Testis (tissue), 3 donors: ENCODE data around the gene RSBN1L. TPM values are rescaled to one million over a fixed set of nuclear protein-coding genes. Genes with fewer than 3 reads are reported as not detected.

ENCODE experiments used
- DNase-seq: peaks from one replicate; pipeline ENCODE4 v3.0.0-alpha.2; 2019
- H3K27ac ChIP-seq, 2 donors: fragments of 200-600 bp; sonication (generic); one replicate each; pipeline ENCODE4 v1.5.1; 2019
- H3K27me3 ChIP-seq: fragments of 200-600 bp; sonication (generic); one replicate; pipeline ENCODE4 v1.5.1; 2019
- H3K36me3 ChIP-seq: fragments of 200-600 bp; sonication (generic); one replicate; pipeline ENCODE4 v1.5.1; 2017; ENCODE audit warnings: low read depth; ENCODE audit errors: missing control alignments
- H3K4me1 ChIP-seq: fragments of 200-600 bp; sonication (generic); one replicate; pipeline ENCODE4 v1.5.1; 2019
- H3K4me3 ChIP-seq, 2 donors: fragments of 200-600 bp; sonication (generic); one replicate each; pipeline ENCODE4 v1.5.1; 2017 to 2019
- H3K9me3 ChIP-seq: fragments of 200-600 bp; sonication (generic); one replicate; pipeline ENCODE4 v1.5.1; 2017
- POLR2A ChIP-seq: fragments of 450-650 bp; IDR thresholded peaks from one replicate; pipeline ENCODE4 v1.6.1; 2017; ENCODE audit warnings: antibody characterized with exemption, mild to moderate bottlenecking, moderate library complexity
- WGBS, 2 donors: methylation state at CpG; one replicate each; pipeline ENCODE4 v1.1.5; 2018; 5-methylcytosine and 5-hydroxymethylcytosine counted together
- intact Hi-C: fragments of 100-400 bp; cut with DNase I; formaldehyde crosslinking; loops from one replicate; pipeline ENCODE4 v1.15.1; 2023; ENCODE audit warnings: low total_unique reads
- polyA plus RNA-seq: library from polyadenylated mRNA; stranded (reverse); fragments of 350-450 nt; fragmentation: Illumina TruSeq; extraction: RNeasy Lipid Tissue Mini Kit (QIAGEN cat#74804); gene quantifications from one replicate; pipeline ENCODE4 v1.2.3, GENCODE V29; 2014; ENCODE audit warnings: low read depth, low replicate concordance; ENCODE audit not compliant: insufficient read depth
- total RNA-seq, 2 donors: library from RNA; depleted of rRNA; stranded (reverse); fragments of >200 nt; gene quantifications; one replicate each; pipeline ENCODE4 v1.2.3, GENCODE V29; 2016
- TF ChIP-seq, protein P1 (sequence below), 3 experiments: fragments of 450-650 bp in 2 of 3; fragments of 200-600 bp in 1 of 3; sonication (generic) in 1 of 3; IDR thresholded peaks; one replicate each; pipeline ENCODE4 v1.5.1; 2016 to 2019; ENCODE audit warnings: antibody characterized with exemption in 3 of 3, mild to moderate bottlenecking in 2 of 3, moderate library complexity in 1 of 3

RSBN1L gene
- total and polyA plus RNA-seq, 3 donors from 2014 or later: 33.0 to 40.1 (median 38.1) TPM

DNA sequence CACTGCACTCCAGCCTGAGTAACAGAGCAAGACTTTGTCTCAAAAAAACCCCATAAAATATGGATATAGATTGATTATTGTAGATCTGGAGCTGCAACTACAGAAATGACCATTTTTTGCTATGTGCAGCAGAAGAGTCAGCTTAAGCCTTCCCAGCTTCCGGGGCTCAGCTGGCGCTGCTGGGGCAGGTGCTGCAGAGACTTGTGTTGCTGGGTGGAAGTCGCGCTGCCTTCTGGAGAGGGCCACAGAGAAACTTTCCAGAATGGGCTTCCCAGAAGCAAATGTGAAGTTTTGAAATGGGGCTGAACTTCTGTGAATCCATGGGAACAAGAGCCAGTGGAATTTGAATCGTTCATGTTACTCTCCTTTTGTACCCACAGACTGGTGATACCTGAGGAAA is 37.3 kb upstream of the RSBN1L start:
- Histone ChIP-seq H3K4me1 (no peaks in the 10 kb centered on the region), H3K27me3 (no peaks in the 10 kb centered on the region), H3K27ac (no peak overlapping the region), H3K4me3 (no peak overlapping the region), H3K36me3 (no peaks in the 10 kb centered on the region), H3K9me3 (no peaks in the 10 kb centered on the region)
- TF ChIP-seq, protein P1, sequence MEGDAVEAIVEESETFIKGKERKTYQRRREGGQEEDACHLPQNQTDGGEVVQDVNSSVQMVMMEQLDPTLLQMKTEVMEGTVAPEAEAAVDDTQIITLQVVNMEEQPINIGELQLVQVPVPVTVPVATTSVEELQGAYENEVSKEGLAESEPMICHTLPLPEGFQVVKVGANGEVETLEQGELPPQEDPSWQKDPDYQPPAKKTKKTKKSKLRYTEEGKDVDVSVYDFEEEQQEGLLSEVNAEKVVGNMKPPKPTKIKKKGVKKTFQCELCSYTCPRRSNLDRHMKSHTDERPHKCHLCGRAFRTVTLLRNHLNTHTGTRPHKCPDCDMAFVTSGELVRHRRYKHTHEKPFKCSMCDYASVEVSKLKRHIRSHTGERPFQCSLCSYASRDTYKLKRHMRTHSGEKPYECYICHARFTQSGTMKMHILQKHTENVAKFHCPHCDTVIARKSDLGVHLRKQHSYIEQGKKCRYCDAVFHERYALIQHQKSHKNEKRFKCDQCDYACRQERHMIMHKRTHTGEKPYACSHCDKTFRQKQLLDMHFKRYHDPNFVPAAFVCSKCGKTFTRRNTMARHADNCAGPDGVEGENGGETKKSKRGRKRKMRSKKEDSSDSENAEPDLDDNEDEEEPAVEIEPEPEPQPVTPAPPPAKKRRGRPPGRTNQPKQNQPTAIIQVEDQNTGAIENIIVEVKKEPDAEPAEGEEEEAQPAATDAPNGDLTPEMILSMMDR (IDR thresholded peaks at IDR 0.05): no peak
- no peak for TF ChIP-seq POLR2A
- no peak for DNase-seq
- 91 to 93% methylated on average over 5 of the region's 5 CpGs for WGBS, 2 donors
- intact Hi-C loops: no loop called here

DNA sequence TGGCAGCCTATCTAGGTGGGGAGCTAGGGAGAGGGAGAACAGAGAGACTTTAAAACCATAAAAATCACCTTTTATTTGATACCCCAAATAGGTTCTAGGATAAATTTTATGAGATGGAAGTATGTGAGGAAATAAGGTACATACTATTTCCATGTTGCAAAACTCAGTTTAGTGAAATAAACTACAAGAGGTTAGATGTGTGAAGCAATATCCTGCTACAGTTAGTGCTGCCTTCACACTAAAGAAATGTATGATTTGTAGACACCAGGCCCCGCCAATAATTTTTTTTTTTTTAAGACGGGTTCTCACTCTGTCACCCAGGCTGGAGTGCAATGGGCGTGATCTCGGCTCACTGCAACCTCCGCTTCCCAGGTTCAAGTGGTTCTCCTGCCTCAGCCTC is 34.4 kb upstream of the RSBN1L start:
- Histone ChIP-seq H3K9me3 (no peaks in the 10 kb centered on the region), H3K4me3 (no peak overlapping the region), H3K27ac (no peak overlapping the region), H3K27me3 (no peaks in the 10 kb centered on the region), H3K36me3 (no peaks in the 10 kb centered on the region), H3K4me1 (no peaks in the 10 kb centered on the region)
- 91 to 97% methylated on average over 5 of the region's 5 CpGs for WGBS, 2 donors
- DNase-seq: no peak
- no peak for TF ChIP-seq POLR2A
- TF ChIP-seq, protein P1 (IDR thresholded peaks at IDR 0.05): no peak
- intact Hi-C loops: no loop called here

DNA sequence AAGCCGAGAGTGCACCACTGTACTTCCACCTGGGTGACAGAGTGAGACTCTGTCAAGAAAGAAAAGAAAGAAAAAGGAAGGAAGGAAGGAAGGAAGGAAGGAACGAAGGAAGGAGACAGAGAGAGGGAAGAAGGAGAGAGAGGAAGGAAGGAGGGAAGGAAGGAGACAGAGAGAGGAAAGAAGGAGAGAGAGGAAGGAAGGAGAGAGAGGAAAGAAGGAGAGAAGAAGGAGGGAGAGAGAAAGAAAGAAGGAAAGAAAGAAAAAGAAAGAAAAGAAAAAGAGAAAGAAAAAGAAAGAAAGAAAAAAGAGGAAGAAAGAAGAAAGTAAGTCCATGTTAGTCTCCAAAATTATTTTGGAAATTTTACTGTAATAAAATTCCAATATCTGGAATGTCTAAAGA is 33.4 kb upstream of the RSBN1L start:
- 98% methylated on average over 2 of the region's 2 CpGs for WGBS, 2 donors
- intact Hi-C loops: no loop called here
- H3K9me3 ChIP-seq: no peaks in the 10 kb centered on the region
- TF ChIP-seq, protein P1 (IDR thresholded peaks at IDR 0.05): no peak
- TF ChIP-seq POLR2A: no peak
- DNase-seq: no peak
- H3K36me3 ChIP-seq: no peaks in the 10 kb centered on the region
- no peak overlapping the region for H3K27ac ChIP-seq
- no peaks in the 10 kb centered on the region for H3K4me1 ChIP-seq
- H3K4me3 ChIP-seq: no peak overlapping the region
- H3K27me3 ChIP-seq: no peaks in the 10 kb centered on the region

DNA sequence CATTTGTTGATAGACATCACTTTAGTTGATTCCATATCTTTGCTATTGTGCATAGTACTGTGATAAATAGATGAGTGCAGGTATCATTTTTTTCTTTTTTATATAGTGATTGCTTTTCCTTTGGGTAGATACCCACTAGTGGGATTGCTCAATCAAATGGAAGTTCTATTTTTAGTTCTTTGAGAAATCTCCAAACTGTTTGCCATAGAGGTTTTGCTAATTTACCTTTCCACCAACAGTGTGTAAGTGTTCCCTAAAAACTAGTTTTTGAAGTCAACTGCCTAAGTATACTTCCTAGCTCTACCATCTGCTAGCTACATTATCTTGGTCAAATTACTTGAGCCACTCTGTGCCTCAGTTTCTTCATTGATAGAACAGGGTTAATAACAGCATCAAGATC is 31.5 kb upstream of the RSBN1L start:
- Histone ChIP-seq H3K4me3 (no peak overlapping the region), H3K4me1 (no peaks in the 10 kb centered on the region), H3K9me3 (no peaks in the 10 kb centered on the region), H3K36me3 (no peaks in the 10 kb centered on the region), H3K27ac (no peak overlapping the region), H3K27me3 (no peaks in the 10 kb centered on the region)
- intact Hi-C loops: no loop called here
- no peak for DNase-seq
- no peak for TF ChIP-seq POLR2A
- TF ChIP-seq, protein P1 (IDR thresholded peaks at IDR 0.05): no peak

DNA sequence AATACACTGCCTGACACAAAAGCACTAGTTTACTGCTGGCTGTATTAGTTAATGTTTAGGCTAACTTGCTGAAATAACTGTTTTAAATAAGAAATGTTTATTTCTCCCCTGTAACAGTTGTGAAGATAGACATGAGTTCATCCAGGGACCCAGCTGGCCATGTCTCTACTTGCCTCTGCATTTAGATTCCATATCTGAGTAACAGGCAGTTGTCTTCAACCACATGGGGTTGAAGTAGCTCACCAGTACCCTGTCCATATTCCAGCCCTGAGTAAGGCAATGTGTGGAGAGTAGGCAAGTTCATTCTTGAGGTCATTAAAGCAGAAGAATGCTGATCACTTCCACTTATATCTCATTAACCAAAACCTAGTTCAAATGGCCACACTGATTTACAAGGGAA is 31.1 kb upstream of the RSBN1L start:
- Histone ChIP-seq H3K36me3 (no peaks in the 10 kb centered on the region), H3K9me3 (no peaks in the 10 kb centered on the region), H3K4me1 (no peaks in the 10 kb centered on the region), H3K27me3 (no peaks in the 10 kb centered on the region), H3K27ac (no peak overlapping the region), H3K4me3 (no peak overlapping the region)
- DNase-seq: no peak
- TF ChIP-seq, protein P1 (IDR thresholded peaks at IDR 0.05): no peak
- TF ChIP-seq POLR2A: no peak
- intact Hi-C loops: no loop called here
